Measurements from ENCODE around the gene SIVA1.
"Not testable (repeated sequence)": the region's sequence is repeated elsewhere in the genome, so short reads cannot be mapped to it uniquely, and the experiment has no call there.

The SIVA1 gene

DNA sequence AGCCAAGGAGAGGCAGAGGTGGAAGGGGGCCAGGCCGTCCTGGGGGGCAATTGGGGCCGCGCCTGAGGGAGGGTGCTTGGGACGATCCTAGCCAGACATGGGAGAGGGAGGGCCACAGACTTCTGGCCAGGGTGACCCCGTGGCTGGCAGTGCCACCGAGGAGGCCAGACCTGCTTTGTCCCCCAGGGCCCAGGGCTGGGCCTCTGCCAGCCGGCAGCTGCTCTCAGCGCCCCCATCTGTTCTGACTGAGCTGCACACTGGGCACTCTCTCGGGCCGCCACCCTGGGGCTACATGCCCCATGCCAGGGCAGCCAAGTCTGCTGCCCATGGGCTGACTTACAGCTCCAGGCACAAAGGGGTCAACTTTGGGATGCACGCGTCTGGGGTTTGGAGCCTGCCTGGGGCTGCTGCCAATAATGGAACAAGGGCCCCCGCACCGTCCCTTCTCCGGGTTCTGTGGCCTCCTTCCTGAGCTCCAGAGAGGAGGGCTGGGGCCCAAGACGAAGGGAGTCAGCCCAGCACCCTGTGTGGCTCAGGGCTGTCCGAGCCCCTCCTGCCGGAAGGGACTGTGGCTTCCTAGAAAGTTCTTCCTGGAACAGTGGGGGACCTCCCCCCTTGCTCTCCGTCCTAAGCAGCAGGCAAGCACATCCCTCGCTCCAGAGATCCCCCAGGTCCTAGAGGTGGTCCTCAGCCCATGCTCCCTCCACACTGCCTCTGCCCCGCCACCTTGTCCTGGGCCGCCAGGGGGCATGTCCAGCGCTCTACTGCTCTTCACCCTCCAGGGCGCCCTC, 27.8 kb upstream of the SIVA1 start:
- no peaks in the 10 kb centered on the region for H3K36me3 ChIP-seq (replicated peaks)
- no peaks in the 10 kb centered on the region for H3K9me3 ChIP-seq
- in situ Hi-C loops (cut with MboI; ENCODE audit: low sequenced_read_pairs) = no loop called here
- H3K27me3 ChIP-seq (ENCODE audit: low read depth) = peaks cover 6% of the 10 kb centered on the region; the same call in 1 of the 2 replicates
- DNase-seq (ENCODE audit: low spot score in 2 of 2) = peak in 1 of 2 experiments; percentile 50
- no peaks in the 10 kb centered on the region; the same call in 1 of the 2 replicates for H3K4me1 ChIP-seq
- peak overlapping the region; percentile 46 for H3K4me3 ChIP-seq

GRCh38 chr14:104725772-104726548, 27.0 kb upstream of the SIVA1 start:
- DNase-seq (ENCODE audit: low spot score in 2 of 2) = no peak
- in situ Hi-C loops (cut with MboI; ENCODE audit: low sequenced_read_pairs) = no loop called here
- no peaks in the 10 kb centered on the region for H3K36me3 ChIP-seq (replicated peaks)

DNA sequence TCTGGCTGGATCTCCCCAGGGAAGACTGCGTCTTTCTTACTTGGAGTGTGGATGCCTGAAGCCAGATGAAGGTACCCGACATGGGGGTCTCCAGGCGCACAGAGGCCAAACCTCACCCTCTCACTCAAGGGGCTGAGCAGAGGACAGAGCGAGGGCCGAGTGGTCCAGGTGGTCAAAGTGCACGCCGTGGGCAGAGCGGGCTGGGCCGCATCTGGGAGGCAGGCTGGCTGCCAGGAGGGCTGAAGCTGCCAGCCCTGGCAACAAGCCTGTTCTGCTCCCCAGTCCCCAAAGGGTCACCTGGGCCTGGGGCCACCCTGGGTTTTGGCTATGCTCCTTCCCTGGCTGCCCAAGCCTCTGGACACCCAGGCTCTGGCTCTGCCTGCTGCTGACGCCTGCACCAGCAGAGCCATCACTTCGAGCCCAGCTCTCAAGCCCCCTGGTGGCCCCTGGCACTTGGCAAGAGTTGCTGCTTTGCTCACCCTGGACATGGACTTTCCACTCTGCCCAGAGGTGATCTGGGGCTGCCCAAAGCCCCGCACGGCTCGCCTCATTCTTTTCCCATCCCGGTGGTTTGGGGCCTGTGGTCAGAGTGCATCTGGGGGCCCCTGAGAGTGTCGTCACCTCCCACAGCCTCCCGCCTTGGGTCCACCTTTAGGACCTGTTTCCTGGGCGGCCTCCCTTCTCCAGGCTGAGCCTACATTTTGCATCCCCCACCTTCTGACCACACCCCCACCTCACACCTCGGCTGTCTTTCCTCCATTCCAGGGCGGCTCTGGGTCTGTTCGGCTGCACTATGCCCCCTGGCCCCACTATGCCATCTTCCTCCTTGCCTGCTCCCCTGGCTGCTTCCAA, 26.1 kb upstream of the SIVA1 start:
- Histone ChIP-seq H3K4me1 (no peaks in the 10 kb centered on the region; the same call in 1 of the 2 replicates), H3K27me3 (ENCODE audit: low read depth) (peaks cover 6% of the 10 kb centered on the region; the same call in 1 of the 2 replicates), H3K9me3 (no peaks in the 10 kb centered on the region), H3K4me3 (no peak overlapping the region), H3K36me3 (replicated peaks) (no peaks in the 10 kb centered on the region)
- no peak for DNase-seq (ENCODE audit: low spot score in 2 of 2)
- in situ Hi-C loops (cut with MboI; ENCODE audit: low sequenced_read_pairs) = no loop called here

More at GRCh38 chr14:104725772-104726548, 27.0 kb upstream of the SIVA1 start:
- H3K9me3 ChIP-seq = no peaks in the 10 kb centered on the region
- no peaks in the 10 kb centered on the region; the same call in 1 of the 2 replicates for H3K4me1 ChIP-seq
- H3K4me3 ChIP-seq = no peak overlapping the region
- H3K27me3 ChIP-seq (ENCODE audit: low read depth) = peaks cover 6% of the 10 kb centered on the region; the same call in 1 of the 2 replicates

DNA sequence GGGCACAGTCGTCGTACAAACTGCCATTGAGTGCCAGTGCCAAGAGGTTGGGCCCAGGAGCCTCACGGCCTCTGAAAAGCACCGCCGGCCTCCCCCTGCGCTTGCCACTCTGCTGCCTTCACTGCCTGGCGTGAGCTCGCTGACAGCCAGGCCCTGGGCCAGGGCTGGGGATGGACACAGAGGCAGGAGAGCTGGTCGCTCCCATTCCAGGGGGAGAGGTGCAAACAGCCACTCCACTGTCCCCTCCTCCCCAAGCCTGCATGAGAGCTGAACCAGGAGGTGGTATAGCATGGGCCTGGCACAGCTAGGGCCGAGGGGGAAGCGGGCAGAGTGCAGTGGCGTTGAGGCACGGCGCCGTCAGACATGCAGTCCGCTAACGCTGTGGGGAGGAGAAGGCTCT, 24.3 kb upstream of the SIVA1 start:
- in situ Hi-C loops (cut with MboI; ENCODE audit: low sequenced_read_pairs) = no loop called here
- Histone ChIP-seq H3K4me3 (no peak overlapping the region), H3K4me1 (no peaks in the 10 kb centered on the region; the same call in 1 of the 2 replicates), H3K36me3 (replicated peaks) (no peaks in the 10 kb centered on the region), H3K9me3 (no peaks in the 10 kb centered on the region), H3K27me3 (ENCODE audit: low read depth) (peaks cover 6% of the 10 kb centered on the region; the same call in 1 of the 2 replicates)
- DNase-seq (ENCODE audit: low spot score in 2 of 2) = no peak

DNA sequence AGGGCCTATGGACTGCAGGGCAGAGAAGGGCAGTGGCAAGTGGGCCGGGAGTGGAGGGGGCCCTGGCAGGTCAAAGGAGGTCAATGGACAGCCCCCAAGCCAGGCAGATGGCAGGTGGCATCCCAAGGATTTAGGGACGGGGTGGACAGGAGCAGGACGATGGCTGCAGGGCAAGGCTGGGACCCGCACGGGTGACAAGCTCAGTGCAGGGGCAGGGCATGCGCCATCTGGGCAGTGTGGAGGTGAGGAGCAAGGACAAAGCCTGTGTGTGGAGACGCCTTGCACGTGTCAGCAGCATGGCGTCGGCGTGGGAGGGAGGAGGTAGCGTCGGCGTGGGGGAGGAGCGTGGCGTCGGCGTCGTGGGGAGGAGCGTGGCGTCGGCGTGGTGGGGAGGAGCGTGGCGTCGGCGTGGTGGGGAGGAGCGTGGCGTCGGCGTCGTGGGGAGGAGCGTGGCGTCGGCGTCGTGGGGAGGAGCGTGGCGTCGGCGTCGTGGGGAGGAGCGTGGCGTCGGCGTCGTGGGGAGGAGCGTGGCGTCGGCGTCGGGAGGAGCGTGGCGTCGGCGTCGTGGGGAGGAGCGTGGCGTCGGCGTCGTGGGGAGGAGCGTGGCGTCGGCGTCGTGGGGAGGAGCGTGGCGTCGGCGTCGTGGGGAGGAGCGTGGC, 23.6 kb upstream of the SIVA1 start:
- H3K4me1 ChIP-seq; H3K27me3 ChIP-seq (ENCODE audit: low read depth); H3K36me3 ChIP-seq (replicated peaks); DNase-seq (ENCODE audit: low spot score in 2 of 2); H3K4me3 ChIP-seq; H3K9me3 ChIP-seq; in situ Hi-C loops (cut with MboI; ENCODE audit: low sequenced_read_pairs): not testable (repeated sequence)

- H3K27me3 ChIP-seq (ENCODE audit: low read depth) = peaks cover 6% of the 10 kb centered on the region; the same call in 1 of the 2 replicates
- in situ Hi-C loops (cut with MboI; ENCODE audit: low sequenced_read_pairs) = no loop called here
Observed at GRCh38 chr14:104729835-104730181, 23.1 kb upstream of the SIVA1 start.

DNA sequence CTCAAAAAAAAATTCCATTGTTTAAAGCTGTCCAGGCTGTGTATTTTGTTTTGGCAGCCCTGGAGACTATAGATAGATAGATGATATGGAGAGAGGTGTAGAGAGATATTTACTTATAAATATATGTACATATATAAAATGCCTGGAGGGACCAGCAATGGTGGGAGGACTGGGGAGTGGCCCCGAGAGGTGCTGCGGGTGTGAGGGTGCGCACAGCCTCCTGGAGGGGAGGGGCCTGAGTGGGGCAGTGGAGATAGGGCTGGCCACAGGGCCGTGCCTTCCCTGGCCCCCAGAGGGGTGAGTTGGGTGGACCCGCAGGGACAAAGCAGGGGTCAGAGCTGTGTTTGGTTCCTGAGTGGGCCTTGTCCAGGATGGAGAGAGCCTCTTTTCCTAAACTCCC, 22.5 kb upstream of the SIVA1 start:
- in situ Hi-C loops (cut with MboI; ENCODE audit: low sequenced_read_pairs) = no loop called here
- H3K36me3 ChIP-seq (replicated peaks) = no peaks in the 10 kb centered on the region
- H3K4me3 ChIP-seq = no peak overlapping the region
- no peaks in the 10 kb centered on the region for H3K4me1 ChIP-seq
- H3K9me3 ChIP-seq = no peaks in the 10 kb centered on the region
- peaks cover 6% of the 10 kb centered on the region; the same call in 1 of the 2 replicates for H3K27me3 ChIP-seq (ENCODE audit: low read depth)
- no peak for DNase-seq (ENCODE audit: low spot score in 2 of 2)

More at GRCh38 chr14:104729835-104730181, 23.1 kb upstream of the SIVA1 start:
- no peaks in the 10 kb centered on the region for H3K4me1 ChIP-seq
- no peaks in the 10 kb centered on the region for H3K36me3 ChIP-seq (replicated peaks)
- no peak overlapping the region for H3K4me3 ChIP-seq
- no peak for DNase-seq (ENCODE audit: low spot score in 2 of 2)
- no peaks in the 10 kb centered on the region for H3K9me3 ChIP-seq

- in situ Hi-C loops (cut with MboI; ENCODE audit: low sequenced_read_pairs) = no loop called here
- no peaks in the 10 kb centered on the region for H3K4me1 ChIP-seq
- H3K27me3 ChIP-seq (ENCODE audit: low read depth) = peaks cover 6% of the 10 kb centered on the region; the same call in 1 of the 2 replicates
- H3K9me3 ChIP-seq = no peaks in the 10 kb centered on the region
- H3K36me3 ChIP-seq (replicated peaks) = no peaks in the 10 kb centered on the region
- peak in 1 of 2 experiments; percentile 63 for DNase-seq (ENCODE audit: low spot score in 2 of 2)
- no peak overlapping the region for H3K4me3 ChIP-seq
Observed at GRCh38 chr14:104731320-104732294, 21.3 kb upstream of the SIVA1 start.

- Histone ChIP-seq H3K4me3 (no peak overlapping the region), H3K9me3 (no peaks in the 10 kb centered on the region), H3K4me1 (no peaks in the 10 kb centered on the region), H3K27me3 (ENCODE audit: low read depth) (peaks cover 3% of the 10 kb centered on the region; the same call in 1 of the 2 replicates), H3K36me3 (replicated peaks) (no peaks in the 10 kb centered on the region)
- in situ Hi-C loops (cut with MboI; ENCODE audit: low sequenced_read_pairs) = no loop called here
- no peak for DNase-seq (ENCODE audit: low spot score in 2 of 2)
Observed at GRCh38 chr14:104732355-104732804, 20.6 kb upstream of the SIVA1 start.

DNA sequence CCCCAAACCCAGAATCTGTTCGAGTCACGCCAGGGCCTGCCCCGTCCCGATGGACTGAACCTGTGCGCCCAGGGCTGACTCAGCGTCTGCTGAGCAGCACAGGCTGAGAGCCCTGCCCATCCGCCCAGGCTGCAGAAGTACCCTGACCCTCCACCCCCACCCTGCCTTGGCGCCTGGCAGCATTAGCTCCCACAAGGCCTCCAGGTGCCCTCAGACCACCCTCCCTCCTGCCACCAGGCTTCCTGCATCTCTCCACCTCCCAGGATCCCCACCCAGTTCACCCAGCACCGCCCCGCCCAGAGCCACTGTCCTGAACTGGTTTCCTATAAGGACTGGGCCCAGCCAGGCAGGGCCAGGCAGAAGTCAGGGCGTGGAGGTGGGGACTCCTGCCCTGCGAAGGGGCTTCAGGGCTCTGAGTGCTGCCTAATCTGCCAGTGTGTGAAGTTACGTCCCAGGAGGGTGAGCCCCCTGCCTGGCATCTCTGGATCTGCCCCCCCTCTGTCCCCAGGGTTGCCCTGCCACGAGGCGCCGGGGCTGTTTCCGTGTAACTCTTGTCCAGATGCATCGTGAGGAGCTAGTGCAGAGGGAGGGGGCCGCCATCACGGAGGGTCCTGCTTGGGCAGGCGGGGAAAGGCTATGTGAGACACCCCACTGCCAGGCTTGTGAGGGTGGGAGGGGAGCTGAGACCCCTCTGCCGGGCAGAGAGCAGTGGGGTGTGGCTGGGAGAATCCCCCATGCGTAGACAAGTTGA, 19.8 kb upstream of the SIVA1 start:
- Histone ChIP-seq H3K4me1 (no peaks in the 10 kb centered on the region), H3K9me3 (no peaks in the 10 kb centered on the region), H3K36me3 (replicated peaks) (no peaks in the 10 kb centered on the region), H3K27me3 (ENCODE audit: low read depth) (no peaks in the 10 kb centered on the region), H3K4me3 (no peak overlapping the region)
- DNase-seq (ENCODE audit: low spot score in 2 of 2) = no peak
- in situ Hi-C loops (cut with MboI; ENCODE audit: low sequenced_read_pairs) = no loop called here

DNA sequence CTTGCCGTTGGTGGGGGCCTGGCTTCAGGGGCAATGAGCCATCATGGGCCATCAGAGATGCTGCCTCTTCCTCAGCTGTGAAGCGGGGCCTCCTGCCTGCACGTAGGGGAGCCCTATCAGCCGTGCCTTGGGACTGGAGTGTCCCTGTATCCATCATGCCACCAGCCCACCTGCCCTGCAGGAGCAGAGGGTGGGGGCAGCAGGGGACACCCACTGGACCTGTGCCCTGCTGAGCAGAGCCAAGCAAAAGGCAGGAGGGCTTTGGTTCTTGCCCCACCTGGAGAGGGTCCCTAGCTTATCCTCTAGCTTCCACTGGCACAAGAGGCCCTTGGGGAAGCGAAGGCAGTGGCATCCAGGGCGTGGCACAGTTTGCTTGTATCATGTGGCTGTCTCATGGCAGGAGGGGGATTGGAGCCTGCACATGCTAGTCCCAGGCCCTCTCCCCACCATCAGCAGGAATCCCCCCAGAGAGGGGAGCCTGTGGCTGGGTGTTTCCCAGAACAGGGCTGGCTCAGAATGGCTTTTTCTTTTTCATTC, 18.8 kb upstream of the SIVA1 start:
- Histone ChIP-seq H3K36me3 (replicated peaks) (no peaks in the 10 kb centered on the region), H3K4me1 (no peaks in the 10 kb centered on the region), H3K9me3 (no peaks in the 10 kb centered on the region), H3K27me3 (ENCODE audit: low read depth) (no peaks in the 10 kb centered on the region), H3K4me3 (no peak overlapping the region)
- in situ Hi-C loops (cut with MboI; ENCODE audit: low sequenced_read_pairs) = no loop called here
- DNase-seq (ENCODE audit: low spot score in 2 of 2) = no peak
